ENCODE data around the gene LCN9. TPM values are rescaled to one million over a fixed set of nuclear protein-coding genes. Genes with fewer than 3 reads are reported as not detected.

The LCN9 gene
- total RNA-seq, 1 experiment from 2014 or later = 0.52 TPM

GRCh38 chr9:135639196-135639595 is 23.9 kb upstream of the LCN9 start, which contains the start of gene GLT6D1:
Gene GLT6D1, minus strand, starts transcription at chr9:135639540. Its CDS starts 353 bp downstream, at chr9:135639187.
- peaks cover 5% of the 10 kb centered on the region for H3K9me3 ChIP-seq (ENCODE audit: control insufficient read depth, low read depth, low read length)

More at GRCh38 chr9:135639196-135639595, 23.9 kb upstream of the LCN9 start, which contains the start of gene GLT6D1:
- H3K79me1 ChIP-seq (ENCODE audit: insufficient read depth, low read depth, low read length, poor library complexity, severe bottlenecking) = no peaks in the 10 kb centered on the region
- Mint-ChIP-seq H3K4me3 (no peak within 1 kb of the TSS), H3K9me3 (peaks cover 62 to 78% of the 10 kb centered on the region in 2 experiments), H3K27ac (no peak within 1 kb of the TSS), H3K27me3 (ENCODE audit: low read depth) (peaks cover 21% of the 10 kb centered on the region), H3K36me3 (ENCODE audit: insufficient read depth in 1 of 3, low read depth in 3 of 3) (peaks cover 13 to 64% (median 38%) of the 10 kb centered on the region in 3 experiments), H3K4me1 (peaks cover 8 to 9% of the 10 kb centered on the region in 2 experiments)
- no peak within 1 kb of the TSS for H2BK12ac ChIP-seq (ENCODE audit: insufficient read length, low read depth, low read length)
- no peaks in the 10 kb centered on the region for H3K4me1 ChIP-seq (ENCODE audit: insufficient read depth, low read length)
- no peaks in the 10 kb centered on the region for H3K23me2 ChIP-seq (ENCODE audit: insufficient read length, low read depth, low read length, poor library complexity, severe bottlenecking)
- TF ChIP-seq, protein P1, sequence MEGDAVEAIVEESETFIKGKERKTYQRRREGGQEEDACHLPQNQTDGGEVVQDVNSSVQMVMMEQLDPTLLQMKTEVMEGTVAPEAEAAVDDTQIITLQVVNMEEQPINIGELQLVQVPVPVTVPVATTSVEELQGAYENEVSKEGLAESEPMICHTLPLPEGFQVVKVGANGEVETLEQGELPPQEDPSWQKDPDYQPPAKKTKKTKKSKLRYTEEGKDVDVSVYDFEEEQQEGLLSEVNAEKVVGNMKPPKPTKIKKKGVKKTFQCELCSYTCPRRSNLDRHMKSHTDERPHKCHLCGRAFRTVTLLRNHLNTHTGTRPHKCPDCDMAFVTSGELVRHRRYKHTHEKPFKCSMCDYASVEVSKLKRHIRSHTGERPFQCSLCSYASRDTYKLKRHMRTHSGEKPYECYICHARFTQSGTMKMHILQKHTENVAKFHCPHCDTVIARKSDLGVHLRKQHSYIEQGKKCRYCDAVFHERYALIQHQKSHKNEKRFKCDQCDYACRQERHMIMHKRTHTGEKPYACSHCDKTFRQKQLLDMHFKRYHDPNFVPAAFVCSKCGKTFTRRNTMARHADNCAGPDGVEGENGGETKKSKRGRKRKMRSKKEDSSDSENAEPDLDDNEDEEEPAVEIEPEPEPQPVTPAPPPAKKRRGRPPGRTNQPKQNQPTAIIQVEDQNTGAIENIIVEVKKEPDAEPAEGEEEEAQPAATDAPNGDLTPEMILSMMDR (conservative IDR thresholded peaks at IDR 0.05) = no peak
- H3K27me3 ChIP-seq (ENCODE audit: insufficient read depth, low read length) = no peaks in the 10 kb centered on the region
- no peak within 1 kb of the TSS for H2BK20ac ChIP-seq (ENCODE audit: low read depth, low read length, poor library complexity, severe bottlenecking)
- no peak within 1 kb of the TSS for H4K8ac ChIP-seq (replicated peaks; ENCODE audit: insufficient read length, low read depth, low read length)
- H3K27ac ChIP-seq (ENCODE audit: insufficient read length, low read depth, low read length) = no peak within 1 kb of the TSS
- no peak within 1 kb of the TSS for H3T11ph ChIP-seq (ENCODE audit: low read length)
- no peak within 1 kb of the TSS for H2AFZ ChIP-seq (ENCODE audit: low read length)
- no peak within 1 kb of the TSS for H3K9ac ChIP-seq (ENCODE audit: extremely low read depth, insufficient read length, low read length)
- H4K91ac ChIP-seq (ENCODE audit: insufficient read length, low read depth, low read length) = no peak within 1 kb of the TSS
- no peak within 1 kb of the TSS for H2BK15ac ChIP-seq (ENCODE audit: low read depth, low read length)
- H2BK5ac ChIP-seq (ENCODE audit: insufficient read length, low read length) = no peak within 1 kb of the TSS
- H3K4ac ChIP-seq (ENCODE audit: low read depth, low read length) = no peak within 1 kb of the TSS
- H3K18ac ChIP-seq (ENCODE audit: insufficient read length, low read depth, low read length) = no peak within 1 kb of the TSS
- H3K14ac ChIP-seq (ENCODE audit: insufficient read depth, low read length) = no peak within 1 kb of the TSS
- no peaks in the 10 kb centered on the region for H3K79me2 ChIP-seq (ENCODE audit: insufficient read depth, low read length)
- H4K20me1 ChIP-seq (ENCODE audit: control insufficient read depth, insufficient read depth, insufficient read length) = no peaks in the 10 kb centered on the region
- no peak within 1 kb of the TSS for H3K4me2 ChIP-seq (ENCODE audit: insufficient read depth, insufficient read length, low read length)
- H2AK5ac ChIP-seq (ENCODE audit: insufficient read length, low read length) = no peak within 1 kb of the TSS
- H3K56ac ChIP-seq (ENCODE audit: insufficient read length, low read depth, low read length) = no peak within 1 kb of the TSS
- H4K5ac ChIP-seq (ENCODE audit: insufficient read length, low read depth, low read length) = no peak within 1 kb of the TSS
- no peak for DNase-seq
- no CpG with 5 or more reads among the region's 9 CpGs for WGBS (ENCODE audit: extremely low coverage, insufficient read length, low lambda C conversion rate)
- H2BK120ac ChIP-seq (ENCODE audit: low read depth, low read length, poor library complexity, severe bottlenecking) = no peak within 1 kb of the TSS
- H3K23ac ChIP-seq (ENCODE audit: insufficient read length, low read depth, low read length) = no peak within 1 kb of the TSS
